GM10847 (cell line): ENCODE data around the gene DNAH1.

Source experiments
- POLR2A ChIP-seq: IDR thresholded peaks from 2 replicates; pipeline ENCODE4 v1.6.1; 2011; ENCODE audit not compliant: insufficient read length; ENCODE audit errors: extremely low read depth

Gene DNAH1

GRCh38 chr3:52442409-52443267, 126.5 kb downstream of the DNAH1 start:
- no peak for TF ChIP-seq POLR2A

- no peak for TF ChIP-seq POLR2A
These were observed 127.1 kb downstream of the DNAH1 start for GRCh38 chr3:52443268-52443610.

- no peak for TF ChIP-seq POLR2A
These were observed 127.9 kb downstream of the DNAH1 start for GRCh38 chr3:52443791-52444687.

GRCh38 chr3:52444860-52445793, 129.0 kb downstream of the DNAH1 start, which contains the start of gene SEMA3G:
TSS of gene SEMA3G (minus strand) at chr3:52445103. CDS start at chr3:52445027, 76 bp downstream.
- no peak for TF ChIP-seq POLR2A

GRCh38 chr3:52446042-52446441, 129.9 kb downstream of the DNAH1 start:
- TF ChIP-seq POLR2A, result no peak

DNA sequence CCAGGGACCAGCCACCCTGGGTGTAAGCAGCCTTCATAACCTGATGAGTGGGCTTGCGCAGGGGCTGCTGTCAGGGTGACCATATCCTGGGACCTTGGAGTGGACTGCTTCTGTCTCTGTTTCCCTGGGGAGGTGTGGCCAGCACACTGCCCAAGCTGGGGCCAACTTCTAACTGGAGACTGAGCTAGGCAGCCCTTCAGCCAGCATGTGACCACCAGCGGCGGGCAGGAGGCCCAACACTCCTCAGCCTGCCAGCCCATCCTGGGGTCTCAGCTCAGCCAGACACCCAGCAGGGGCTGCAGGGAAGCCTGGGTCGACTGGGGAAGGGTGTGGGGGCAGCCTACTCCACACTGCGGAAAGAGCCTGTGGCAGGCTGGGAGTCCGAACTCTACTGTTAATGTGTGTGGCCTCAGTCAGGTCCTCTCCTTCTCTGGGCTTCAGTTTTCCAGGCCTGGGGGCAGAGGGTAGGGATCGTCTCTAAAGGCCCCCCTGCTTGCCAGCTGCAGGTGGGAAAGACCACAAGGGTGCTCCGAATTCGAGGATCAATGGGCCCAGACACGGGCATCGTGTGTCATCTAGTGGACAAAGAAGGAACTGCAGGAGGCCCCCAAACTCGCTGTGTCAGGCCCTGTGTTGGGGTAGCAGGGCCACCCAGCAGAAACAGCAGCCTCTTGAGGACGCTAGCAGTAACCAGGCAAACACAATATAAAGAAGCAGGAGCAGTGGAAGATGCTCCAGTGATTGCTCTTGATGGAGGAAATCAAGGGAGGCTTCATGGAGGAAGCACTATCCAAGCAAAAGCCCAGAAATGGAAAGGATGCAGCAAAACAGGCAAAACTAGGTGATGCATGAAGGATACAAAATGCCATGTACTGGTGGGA, 130.8 kb downstream of the DNAH1 start:
- no peak for TF ChIP-seq POLR2A

DNA sequence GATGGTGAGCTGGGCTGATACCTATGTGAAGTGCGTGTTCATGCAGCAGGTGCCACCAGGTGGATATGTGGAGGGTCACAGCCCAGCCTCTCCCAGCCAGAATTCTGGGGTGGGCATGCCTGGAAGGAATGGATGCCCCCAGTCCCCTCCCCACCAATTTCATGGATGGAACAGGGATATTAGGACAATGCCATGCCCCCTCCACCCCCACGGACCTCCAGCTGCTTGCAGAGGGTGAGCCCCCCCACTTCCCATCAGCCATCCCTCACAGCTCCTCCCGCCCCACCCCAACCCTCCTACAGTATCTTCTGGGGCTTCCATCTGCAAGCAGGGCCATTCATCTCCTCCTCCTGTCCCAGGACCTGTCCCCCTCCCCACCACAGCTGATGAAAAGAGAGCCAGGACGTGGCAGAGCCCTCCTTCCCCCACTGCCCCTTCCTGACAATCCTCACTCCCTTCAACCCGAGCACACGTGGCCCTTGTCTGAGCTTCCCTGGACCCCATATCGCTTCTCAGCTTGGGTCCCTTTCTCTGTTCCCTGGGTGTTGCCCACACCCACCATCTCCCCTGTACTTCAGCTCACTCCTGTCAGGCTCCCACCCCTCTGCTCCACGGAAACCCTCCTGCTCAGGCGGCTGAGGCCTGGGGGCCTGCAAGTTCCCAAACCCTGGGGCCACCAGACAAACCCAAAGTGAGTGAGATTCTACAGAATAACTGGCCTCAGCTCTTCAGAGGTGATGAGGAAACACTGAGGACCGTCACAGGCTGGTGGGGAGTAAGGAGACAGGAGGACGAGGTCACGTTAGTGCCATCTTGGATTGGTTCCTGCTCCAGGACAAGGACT, 131.6 kb downstream of the DNAH1 start:
- no peak for TF ChIP-seq POLR2A
